ENCODE data around the gene SLC39A10. TPM values are rescaled to one million over a fixed set of nuclear protein-coding genes. Genes with fewer than 3 reads are reported as not detected.

SLC39A10 gene
- total RNA-seq, 2 experiments from 2014 or later, result 25.6 to 25.8 TPM

DNA sequence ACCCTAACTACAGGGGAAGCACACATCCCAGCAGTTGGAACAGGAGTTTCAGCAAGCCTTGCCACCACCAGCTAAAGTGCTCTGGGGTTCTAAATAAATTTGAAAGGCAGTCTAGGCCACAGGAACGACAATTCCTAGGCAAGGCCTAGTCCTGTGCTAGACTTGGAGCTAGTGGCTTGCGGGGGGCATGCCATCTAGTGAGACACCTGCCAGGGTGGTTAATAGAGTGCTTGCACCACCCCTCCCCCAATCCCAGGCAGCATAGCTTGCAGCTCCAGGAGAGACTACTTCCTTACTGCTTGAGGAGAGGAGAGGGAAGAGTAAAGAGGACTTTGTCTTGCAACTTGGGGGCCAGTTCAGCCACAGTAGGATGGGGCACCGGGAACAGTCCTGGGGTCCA lies 101.8 kb downstream of the SLC39A10 start:
- Mint-ChIP-seq H3K4me3 (no peak overlapping the region), H3K27me3 (no peaks in the 10 kb centered on the region), H3K4me1 (ENCODE audit: low read depth) (no peaks in the 10 kb centered on the region), H3K36me3 (ENCODE audit: low read depth) (no peaks in the 10 kb centered on the region), H3K9me3 (peaks cover 22% of the 10 kb centered on the region), H3K27ac (no peak overlapping the region)
- ChIA-PET CTCF (no interaction called here), POLR2A (no interaction called here)
- no peak for ATAC-seq
- intact Hi-C loops (cut with micrococcal nuclease), result no loop called here
- TF ChIP-seq, protein P1, sequence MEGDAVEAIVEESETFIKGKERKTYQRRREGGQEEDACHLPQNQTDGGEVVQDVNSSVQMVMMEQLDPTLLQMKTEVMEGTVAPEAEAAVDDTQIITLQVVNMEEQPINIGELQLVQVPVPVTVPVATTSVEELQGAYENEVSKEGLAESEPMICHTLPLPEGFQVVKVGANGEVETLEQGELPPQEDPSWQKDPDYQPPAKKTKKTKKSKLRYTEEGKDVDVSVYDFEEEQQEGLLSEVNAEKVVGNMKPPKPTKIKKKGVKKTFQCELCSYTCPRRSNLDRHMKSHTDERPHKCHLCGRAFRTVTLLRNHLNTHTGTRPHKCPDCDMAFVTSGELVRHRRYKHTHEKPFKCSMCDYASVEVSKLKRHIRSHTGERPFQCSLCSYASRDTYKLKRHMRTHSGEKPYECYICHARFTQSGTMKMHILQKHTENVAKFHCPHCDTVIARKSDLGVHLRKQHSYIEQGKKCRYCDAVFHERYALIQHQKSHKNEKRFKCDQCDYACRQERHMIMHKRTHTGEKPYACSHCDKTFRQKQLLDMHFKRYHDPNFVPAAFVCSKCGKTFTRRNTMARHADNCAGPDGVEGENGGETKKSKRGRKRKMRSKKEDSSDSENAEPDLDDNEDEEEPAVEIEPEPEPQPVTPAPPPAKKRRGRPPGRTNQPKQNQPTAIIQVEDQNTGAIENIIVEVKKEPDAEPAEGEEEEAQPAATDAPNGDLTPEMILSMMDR (IDR thresholded peaks at IDR 0.05), result no peak
- DNase-seq, result no peak

DNA sequence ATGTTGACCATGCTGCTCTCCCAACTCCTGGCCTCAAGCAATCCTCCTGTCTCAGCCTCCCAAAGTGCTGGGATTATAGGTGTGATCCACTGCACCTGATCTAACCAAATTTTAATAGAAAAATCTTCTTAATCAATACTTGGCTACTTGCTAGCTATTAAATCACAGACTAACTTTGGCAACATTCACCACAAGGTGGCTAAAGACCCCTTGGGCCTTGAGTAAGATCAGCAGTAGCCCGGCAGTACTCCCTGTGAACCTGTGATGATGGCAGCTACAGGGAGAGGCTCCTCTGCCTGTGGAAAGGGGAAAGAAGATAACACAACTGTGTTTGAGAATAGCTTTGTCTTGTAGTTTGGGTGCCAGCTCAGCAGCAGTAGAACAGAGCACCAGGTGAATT lies 102.9 kb downstream of the SLC39A10 start:
- Mint-ChIP-seq H3K4me3 (no peak overlapping the region), H3K9me3 (peaks cover 27% of the 10 kb centered on the region), H3K27me3 (no peaks in the 10 kb centered on the region), H3K4me1 (ENCODE audit: low read depth) (no peaks in the 10 kb centered on the region), H3K27ac (no peak overlapping the region), H3K36me3 (ENCODE audit: low read depth) (no peaks in the 10 kb centered on the region)
- ChIA-PET POLR2A (no interaction called here), CTCF (interaction anchor here (0.6 to 0.8 kb wide), 2 partner anchors 20 to 297 kb away, joined by 3 to 4 read pairs; no protein-coding TSS in a partner anchor)
- no peak for DNase-seq
- TF ChIP-seq, protein P1 (IDR thresholded peaks at IDR 0.05), result no peak
- intact Hi-C loops (cut with micrococcal nuclease), result no loop called here
- no peak for ATAC-seq

DNA sequence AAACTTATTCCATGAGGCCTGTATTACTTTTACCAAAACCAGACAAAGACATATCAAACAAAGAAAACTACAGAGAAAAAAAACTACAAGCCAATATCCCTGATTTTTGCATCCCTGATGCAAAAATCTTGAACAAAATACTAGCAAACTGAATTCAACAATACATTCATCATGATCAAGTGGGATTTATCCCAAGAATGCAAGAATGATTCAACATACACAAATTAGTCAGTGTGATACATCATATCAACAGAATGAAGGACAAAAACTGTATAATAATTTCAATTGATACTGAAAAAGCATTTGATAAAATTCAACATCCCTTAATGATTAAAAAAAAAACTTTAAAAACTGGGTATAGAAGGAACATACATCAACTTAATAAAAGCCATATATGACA lies 106.8 kb downstream of the SLC39A10 start:
- CTCF ChIA-PET, result no interaction called here

DNA sequence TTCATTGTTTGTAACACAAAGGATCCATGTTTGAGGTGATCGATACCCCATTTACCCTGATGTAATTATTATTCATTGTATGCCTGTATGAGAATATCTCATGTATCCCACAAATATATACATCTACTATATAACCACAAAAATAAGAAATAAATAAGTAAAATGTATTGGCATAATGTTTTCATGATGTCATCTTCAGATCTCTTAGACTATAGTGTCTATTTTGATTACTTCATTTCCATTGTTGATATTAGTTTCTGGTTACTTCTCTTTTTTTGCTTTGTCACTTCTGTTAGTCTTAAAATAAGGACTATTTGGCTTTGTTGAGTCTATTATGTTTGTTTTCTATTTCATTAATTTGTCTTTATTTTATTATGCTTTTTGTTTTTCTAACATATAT lies 109.7 kb downstream of the SLC39A10 start:
- CTCF ChIA-PET, result no interaction called here
- H3K27me3 Mint-ChIP-seq, result no peaks in the 10 kb centered on the region
- H3K27ac Mint-ChIP-seq, result no peak overlapping the region
- intact Hi-C loops (cut with micrococcal nuclease), result no loop called here
- no peaks in the 10 kb centered on the region for H3K36me3 Mint-ChIP-seq (ENCODE audit: low read depth)
- no peak for ATAC-seq
- H3K4me3 Mint-ChIP-seq, result no peak overlapping the region
- TF ChIP-seq, protein P1 (IDR thresholded peaks at IDR 0.05), result no peak
- DNase-seq, result no peak
- no peaks in the 10 kb centered on the region for H3K4me1 Mint-ChIP-seq (ENCODE audit: low read depth)
- POLR2A ChIA-PET, result no interaction called here
- H3K9me3 Mint-ChIP-seq, result peaks cover 32% of the 10 kb centered on the region

More for the DNA sequence above, 106.8 kb downstream of the SLC39A10 start:
- peaks cover 35% of the 10 kb centered on the region for H3K9me3 Mint-ChIP-seq
- no peaks in the 10 kb centered on the region for H3K4me1 Mint-ChIP-seq (ENCODE audit: low read depth)
- TF ChIP-seq, protein P1 (IDR thresholded peaks at IDR 0.05), result no peak
- POLR2A ChIA-PET, result no interaction called here
- DNase-seq, result no peak
- H3K27me3 Mint-ChIP-seq, result no peaks in the 10 kb centered on the region
- intact Hi-C loops (cut with micrococcal nuclease), result no loop called here
- no peak overlapping the region for H3K4me3 Mint-ChIP-seq
- no peaks in the 10 kb centered on the region for H3K36me3 Mint-ChIP-seq (ENCODE audit: low read depth)
- no peak overlapping the region for H3K27ac Mint-ChIP-seq
- ATAC-seq, result no peak

DNA sequence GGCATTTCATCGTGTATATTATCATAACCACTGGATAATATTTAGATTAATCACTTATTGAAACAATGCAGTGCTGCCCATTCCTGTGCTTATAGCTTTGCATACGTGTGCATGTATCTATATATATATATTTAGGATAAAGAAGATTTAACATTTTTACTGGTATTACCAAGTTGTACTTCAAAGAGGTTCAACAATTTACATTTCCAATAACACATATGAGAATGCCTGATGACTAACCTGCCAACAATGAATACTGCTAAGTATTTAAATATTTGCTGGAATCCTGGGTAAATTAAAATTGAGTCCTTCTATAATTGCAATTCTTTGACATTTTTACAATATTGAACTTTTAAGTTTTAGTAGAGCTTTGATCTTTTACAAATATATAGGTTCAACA lies 111.4 kb downstream of the SLC39A10 start:
- intact Hi-C loops (cut with micrococcal nuclease), result no loop called here
- POLR2A ChIA-PET, result no interaction called here

More for the DNA sequence above, 111.4 kb downstream of the SLC39A10 start:
- CTCF ChIA-PET, result no interaction called here
- Mint-ChIP-seq H3K36me3 (ENCODE audit: low read depth) (no peaks in the 10 kb centered on the region), H3K9me3 (peaks cover 19% of the 10 kb centered on the region), H3K4me3 (no peak overlapping the region), H3K4me1 (ENCODE audit: low read depth) (no peaks in the 10 kb centered on the region), H3K27ac (no peak overlapping the region), H3K27me3 (no peaks in the 10 kb centered on the region)
- TF ChIP-seq, protein P1 (IDR thresholded peaks at IDR 0.05), result no peak
- ATAC-seq (no peak), DNase-seq (no peak)
